Erythroblast (primary cell): ENCODE data around the gene CRTC1.

Experiments
- GATA1 ChIP-seq: IDR thresholded peaks from 2 replicates; pipeline ENCODE4 v1.6.1; 2011; ENCODE audit warnings: low read depth, mild to moderate bottlenecking, control low read depth, low read length, moderate library complexity
- POLR2A ChIP-seq: IDR thresholded peaks from 2 replicates; pipeline ENCODE4 v1.6.1; 2011; ENCODE audit warnings: mild to moderate bottlenecking, low read length

DNA sequence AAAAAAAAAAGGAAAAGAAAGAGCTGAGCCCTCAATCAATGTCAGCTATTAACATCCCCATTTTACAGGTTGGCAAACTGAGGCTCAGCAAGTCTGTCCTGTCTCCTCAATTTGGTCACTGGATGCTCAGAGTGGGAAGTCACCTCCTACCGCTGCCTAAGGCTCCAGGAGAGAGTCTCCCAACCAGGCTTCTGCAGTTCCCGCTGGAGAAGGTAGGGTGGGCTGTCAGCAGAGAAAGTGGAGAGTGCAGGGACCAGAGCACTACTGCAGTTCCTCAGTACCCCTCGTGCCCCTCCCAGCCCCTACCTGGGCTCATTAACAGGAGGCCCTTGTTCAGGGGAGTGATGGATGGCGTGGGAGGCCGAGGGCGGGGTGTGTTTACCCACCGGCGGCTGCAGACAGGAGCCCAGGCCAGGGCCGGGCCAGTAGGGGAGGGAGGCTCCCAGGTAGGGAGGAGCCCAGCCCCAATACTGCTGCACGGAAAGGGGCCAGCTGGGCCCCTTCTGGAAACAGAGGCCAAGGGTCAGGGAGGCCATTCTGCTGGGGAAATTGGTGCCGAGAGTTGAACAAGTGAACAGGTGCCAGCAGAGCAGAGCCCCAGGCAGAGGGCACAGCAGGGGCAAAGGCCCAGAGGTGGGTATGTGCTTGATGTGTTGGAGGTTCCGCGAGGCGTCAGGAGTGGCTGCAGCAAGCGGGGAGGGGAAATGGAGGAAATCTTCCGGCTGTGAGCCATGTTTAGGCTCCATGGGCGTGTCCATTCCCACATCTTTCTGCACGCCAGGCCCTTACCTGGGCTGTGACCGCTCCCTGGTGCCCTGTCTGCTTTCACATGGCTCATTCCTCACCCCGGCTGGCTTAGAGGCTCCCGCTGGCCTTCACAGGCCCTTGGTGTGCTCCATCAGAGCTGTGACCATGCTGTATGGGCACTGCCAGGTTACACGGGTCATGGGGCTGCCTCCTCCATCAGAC lies 115.2 kb downstream of the CRTC1 start:
- TF ChIP-seq POLR2A (no peak), GATA1 (no peak)
